ENCODE measurements around the gene SPATA31A7. TPM values are rescaled to one million over a fixed set of nuclear protein-coding genes. Genes with fewer than 3 reads are reported as not detected.
"Not testable (repeated sequence)": the region's sequence is repeated elsewhere in the genome, so short reads cannot be mapped to it uniquely, and the experiment has no call there.

Gene SPATA31A7
- total RNA-seq (2014; rRNA removed; shearing (Covaris generic)) = not detected in 2 replicates

- in situ Hi-C loops (cut with HindIII; ENCODE audit: low sequenced_read_pairs); DNase-seq (ENCODE audit: low spot score): not testable (repeated sequence)
These were observed at the start of gene SPATA31A7 for GRCh38 chr9:61189736-61190135. Gene SPATA31A7 (plus strand): TSS chr9:61190036. CDS start chr9:61190065, 29 bp downstream.

GRCh38 chr9:61226438-61226837 lies 36.6 kb downstream of the SPATA31A7 start:
- in situ Hi-C loops (cut with HindIII; ENCODE audit: low sequenced_read_pairs); DNase-seq (ENCODE audit: low spot score): not testable (repeated sequence)
